DND-41 (cell line): ENCODE measurements around the gene TSPAN3.

Source experiments
- CTCF ChIP-seq: IDR thresholded peaks from 2 replicates; pipeline ENCODE4 v1.5.1; 2012; ENCODE audit warnings: borderline replicate concordance, low read length, moderate library complexity, mild to moderate bottlenecking; ENCODE audit not compliant: poor library complexity, severe bottlenecking; ENCODE audit errors: extremely low read depth
- EZH2 ChIP-seq: IDR thresholded peaks from 3 replicates; pipeline ENCODE4 v1.6.1; 2012; ENCODE audit warnings: borderline replicate concordance, low read depth, mild to moderate bottlenecking, moderate library complexity, low read length, inconsistent platforms; ENCODE audit not compliant: severe bottlenecking

DNA sequence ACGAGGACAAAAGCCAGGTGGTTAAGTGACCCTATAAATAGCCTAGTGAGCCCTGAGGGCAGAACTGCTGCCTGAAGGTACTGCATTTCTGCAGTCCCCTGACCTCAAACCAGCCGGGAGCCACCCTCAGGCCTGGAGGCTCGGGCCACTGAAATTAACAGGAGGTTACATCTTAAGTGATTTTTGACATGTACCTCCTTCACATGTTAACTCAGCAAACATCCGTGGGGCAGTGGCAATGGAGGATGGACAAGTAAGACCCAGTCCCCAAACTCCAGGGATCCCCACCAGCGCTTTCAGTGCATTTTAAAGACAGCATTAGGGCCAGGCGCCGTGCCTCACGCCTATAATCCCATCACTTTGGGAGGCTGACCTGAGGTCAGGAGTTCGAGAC lies 49.8 kb downstream of the TSPAN3 start:
- TF ChIP-seq EZH2 (no peak), CTCF (no peak)
